D721Med (cell line): ENCODE results near the gene GUCY1A2.

ENCODE experiments used
- DNase-seq: peaks from one replicate; pipeline ENCODE4 v3.0.0; 2011; ENCODE audit warnings: low spot score; ENCODE audit not compliant: insufficient read length
- FAIRE-seq: peaks from 2 replicates; lab custom pipeline; 2011; peaks lifted over from hg19 to GRCh38; lab: Jason Lieb, UNC
- TF ChIP-seq, protein P1 (sequence below): IDR thresholded peaks from 2 replicates; pipeline ENCODE4 v1.5.1; 2012; ENCODE audit warnings: mild to moderate bottlenecking, control low read depth; ENCODE audit not compliant: insufficient read depth; ENCODE audit errors: missing control alignments

GUCY1A2 gene

DNA sequence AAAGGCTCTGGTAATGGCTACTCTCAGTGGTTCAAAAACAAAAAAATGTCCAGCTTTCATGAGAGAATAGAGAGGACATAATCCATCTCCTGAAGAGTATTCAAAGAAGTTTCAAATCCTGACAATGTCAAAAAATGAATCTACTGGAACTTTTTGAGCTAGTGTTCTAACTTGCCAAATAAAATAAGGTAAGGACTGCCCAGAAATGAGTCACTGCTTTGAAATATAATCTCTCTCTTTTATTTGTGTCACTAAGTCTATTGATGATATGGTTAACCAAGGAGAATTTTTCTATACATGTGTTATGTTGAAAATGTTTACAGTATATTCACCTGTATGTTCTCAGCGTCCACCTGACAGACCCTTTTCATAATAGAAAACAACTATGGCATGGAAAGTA is 3.4 kb downstream of the GUCY1A2 start:
- TF ChIP-seq, protein P1, sequence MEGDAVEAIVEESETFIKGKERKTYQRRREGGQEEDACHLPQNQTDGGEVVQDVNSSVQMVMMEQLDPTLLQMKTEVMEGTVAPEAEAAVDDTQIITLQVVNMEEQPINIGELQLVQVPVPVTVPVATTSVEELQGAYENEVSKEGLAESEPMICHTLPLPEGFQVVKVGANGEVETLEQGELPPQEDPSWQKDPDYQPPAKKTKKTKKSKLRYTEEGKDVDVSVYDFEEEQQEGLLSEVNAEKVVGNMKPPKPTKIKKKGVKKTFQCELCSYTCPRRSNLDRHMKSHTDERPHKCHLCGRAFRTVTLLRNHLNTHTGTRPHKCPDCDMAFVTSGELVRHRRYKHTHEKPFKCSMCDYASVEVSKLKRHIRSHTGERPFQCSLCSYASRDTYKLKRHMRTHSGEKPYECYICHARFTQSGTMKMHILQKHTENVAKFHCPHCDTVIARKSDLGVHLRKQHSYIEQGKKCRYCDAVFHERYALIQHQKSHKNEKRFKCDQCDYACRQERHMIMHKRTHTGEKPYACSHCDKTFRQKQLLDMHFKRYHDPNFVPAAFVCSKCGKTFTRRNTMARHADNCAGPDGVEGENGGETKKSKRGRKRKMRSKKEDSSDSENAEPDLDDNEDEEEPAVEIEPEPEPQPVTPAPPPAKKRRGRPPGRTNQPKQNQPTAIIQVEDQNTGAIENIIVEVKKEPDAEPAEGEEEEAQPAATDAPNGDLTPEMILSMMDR = no peak
- DNase-seq = no peak
- FAIRE-seq = no peak

DNA sequence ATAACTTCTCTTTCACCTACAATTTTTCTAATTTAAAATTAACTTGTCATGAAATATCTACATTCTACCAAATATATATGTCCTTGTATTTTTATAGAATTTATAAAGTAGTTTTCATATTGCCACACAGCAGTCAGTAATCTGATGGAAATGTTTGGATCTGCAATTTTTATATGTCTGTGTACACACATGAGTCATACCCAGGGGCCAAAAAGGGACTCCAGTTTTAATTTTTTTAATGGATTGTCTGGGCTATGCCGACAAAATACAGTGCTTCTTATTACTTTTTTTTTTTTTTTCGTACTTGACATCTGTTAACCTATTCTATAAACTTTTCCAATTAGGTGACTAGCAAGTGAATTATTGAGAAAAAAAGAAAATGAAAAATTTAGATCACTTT is 6.3 kb downstream of the GUCY1A2 start:
- FAIRE-seq (no peak), DNase-seq (no peak)
- TF ChIP-seq, protein P1 = no peak

DNA sequence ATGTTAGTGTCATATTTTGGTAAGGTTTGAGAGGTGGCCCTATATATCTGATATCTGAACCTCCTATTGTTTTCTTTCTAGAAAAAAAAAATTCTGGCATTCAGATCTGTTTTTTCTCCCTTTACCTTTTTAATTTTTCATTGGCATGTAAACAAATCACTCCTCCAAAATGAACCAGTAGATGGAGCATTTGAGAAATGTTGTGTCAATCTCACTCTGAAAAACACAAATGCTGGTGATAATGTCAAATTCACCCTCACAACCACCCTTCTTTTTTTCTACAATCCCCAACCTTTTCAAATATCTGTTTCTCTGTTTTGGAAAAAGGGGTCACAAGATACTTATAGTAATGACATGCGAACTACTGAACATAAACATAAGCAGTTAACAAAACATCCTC is 9.1 kb downstream of the GUCY1A2 start:
- DNase-seq (no peak), FAIRE-seq (no peak)
- TF ChIP-seq, protein P1 = no peak

DNA sequence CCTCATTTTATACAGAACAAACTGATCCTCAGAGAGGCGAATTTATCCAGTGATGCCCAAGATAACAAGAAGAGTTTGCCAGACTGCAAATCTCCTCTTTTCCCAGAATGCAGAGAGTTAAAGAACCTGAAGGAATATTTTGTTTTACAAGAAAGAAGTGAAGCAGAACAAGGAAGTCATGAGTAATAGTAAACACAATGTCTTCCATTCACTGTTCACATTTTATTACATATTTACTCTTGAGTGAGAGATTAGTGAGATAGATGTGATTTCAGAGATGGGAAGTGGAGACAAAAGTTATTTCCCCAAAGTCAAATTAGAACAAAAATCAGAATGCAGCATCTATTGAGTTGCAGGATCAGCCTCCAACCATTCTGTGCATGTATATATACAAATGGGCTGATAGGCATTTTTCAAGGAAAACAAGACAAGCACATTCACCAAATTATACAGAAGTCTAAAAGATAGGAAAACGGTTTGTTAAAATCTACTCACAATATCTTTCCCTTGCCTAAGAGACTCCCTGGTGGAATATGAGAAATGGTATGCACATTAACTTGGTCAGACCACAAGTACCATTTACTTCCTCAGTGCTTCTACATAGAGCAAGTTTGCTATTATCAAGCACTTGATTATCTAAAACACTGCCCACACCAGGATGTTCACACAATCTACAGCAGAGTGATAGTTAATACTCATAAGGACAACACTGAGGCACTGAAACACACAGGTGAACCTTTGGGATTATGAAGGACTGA is 12.0 kb downstream of the GUCY1A2 start:
- TF ChIP-seq, protein P1 = no peak
- DNase-seq = no peak
- FAIRE-seq = peak; percentile 25

DNA sequence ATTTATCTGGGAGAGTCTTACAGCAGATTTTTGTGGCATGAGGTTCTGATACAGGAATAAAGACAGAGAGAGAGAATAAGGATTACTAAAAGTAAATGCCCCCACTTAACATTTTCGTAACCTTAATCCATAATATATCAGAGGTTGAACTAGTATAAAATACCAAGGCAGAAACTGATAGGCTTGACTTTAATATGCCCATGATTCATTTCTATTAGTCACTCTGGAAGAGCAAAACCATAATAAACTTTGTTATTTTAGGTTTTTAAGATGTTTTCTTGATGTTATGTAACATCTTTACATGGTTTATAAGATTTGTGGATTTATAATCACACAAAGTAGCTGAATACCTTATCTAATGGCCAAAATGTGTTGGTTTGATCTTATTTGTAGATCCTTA is 19.1 kb downstream of the GUCY1A2 start:
- no peak for DNase-seq
- TF ChIP-seq, protein P1 = no peak
- FAIRE-seq = no peak

DNA sequence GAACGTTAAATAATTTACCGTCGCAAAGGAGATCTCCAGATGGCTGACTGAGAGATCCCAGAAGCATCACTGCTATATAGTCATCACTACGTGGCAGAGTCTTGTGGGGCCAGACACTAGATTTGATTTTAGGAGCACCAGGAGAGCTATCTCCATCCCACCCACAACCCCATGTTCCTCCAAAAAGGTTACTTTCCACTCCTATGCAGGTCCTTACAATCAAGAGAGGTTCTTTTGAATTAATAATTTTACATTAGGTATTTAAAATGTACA is 19.4 kb downstream of the GUCY1A2 start:
- TF ChIP-seq, protein P1 = no peak
- FAIRE-seq (no peak), DNase-seq (no peak)

DNA sequence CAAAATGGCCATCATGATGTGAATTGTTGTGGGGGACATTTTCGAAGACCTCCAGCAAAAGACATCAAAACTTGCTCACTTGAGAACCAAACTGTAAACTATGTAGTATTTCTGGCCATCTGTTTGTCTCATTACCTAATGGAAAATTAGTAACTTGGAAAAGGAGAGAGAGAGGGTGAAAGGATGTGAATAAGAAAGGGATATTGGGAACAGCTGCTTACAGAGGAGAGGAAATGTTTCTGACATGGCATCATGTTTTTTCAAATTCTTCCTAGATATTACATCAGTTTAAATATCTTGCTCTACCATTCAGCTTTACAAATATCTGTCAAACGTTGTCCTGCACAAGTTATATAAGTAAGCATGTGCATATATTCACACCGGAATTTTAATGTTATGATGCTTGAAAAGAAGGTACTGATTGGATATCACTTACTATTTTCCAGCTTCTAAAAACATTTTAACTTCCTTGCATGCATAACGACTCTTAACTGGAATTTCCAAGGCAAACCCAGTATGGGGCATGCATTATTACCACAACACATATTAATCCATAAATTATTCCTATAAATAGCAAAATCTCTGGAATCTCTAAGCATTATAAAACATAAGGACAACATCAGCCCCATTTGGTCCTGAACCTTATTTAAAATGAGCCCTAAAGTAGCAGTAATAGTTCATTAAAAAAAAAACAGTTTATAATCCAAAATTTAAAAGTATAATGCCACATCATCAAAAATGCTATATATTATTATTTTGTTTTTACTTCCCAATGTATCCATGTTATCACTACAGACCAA is 20.0 kb downstream of the GUCY1A2 start:
- FAIRE-seq = no peak
- TF ChIP-seq, protein P1 = no peak
- DNase-seq = no peak
